Measurements from ENCODE around the gene FAM240B.

DNA sequence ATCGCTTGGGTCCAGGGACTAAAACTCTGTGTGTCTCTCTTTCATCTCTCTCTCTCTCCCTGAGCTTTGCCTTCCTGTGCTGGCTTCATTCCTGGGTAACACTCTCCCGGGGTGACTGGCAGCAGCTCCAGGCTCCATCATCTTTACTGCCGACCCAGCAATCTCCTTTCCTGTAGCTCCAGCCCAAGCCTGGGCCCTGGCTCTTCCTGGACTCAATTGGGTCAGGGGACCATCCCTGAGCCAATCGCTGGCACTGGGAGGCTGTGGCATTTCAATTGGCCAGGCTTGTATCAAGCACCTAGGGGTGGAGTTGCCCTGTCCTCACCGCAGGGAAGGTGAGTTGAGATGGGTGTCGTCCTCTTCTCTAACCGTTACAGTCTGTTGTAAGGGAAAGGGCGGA, 31.9 kb downstream of the FAM240B start:
- TF ChIP-seq, protein P1, sequence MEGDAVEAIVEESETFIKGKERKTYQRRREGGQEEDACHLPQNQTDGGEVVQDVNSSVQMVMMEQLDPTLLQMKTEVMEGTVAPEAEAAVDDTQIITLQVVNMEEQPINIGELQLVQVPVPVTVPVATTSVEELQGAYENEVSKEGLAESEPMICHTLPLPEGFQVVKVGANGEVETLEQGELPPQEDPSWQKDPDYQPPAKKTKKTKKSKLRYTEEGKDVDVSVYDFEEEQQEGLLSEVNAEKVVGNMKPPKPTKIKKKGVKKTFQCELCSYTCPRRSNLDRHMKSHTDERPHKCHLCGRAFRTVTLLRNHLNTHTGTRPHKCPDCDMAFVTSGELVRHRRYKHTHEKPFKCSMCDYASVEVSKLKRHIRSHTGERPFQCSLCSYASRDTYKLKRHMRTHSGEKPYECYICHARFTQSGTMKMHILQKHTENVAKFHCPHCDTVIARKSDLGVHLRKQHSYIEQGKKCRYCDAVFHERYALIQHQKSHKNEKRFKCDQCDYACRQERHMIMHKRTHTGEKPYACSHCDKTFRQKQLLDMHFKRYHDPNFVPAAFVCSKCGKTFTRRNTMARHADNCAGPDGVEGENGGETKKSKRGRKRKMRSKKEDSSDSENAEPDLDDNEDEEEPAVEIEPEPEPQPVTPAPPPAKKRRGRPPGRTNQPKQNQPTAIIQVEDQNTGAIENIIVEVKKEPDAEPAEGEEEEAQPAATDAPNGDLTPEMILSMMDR (conservative IDR thresholded peaks at IDR 0.05; ENCODE audit: low read depth, low read length), result no peak
- TF ChIP-seq EZH2phosphoT487 (IDR thresholded peaks at IDR 0.05; ENCODE audit: borderline replicate concordance, low read length), result no peak
